Neuron (in vitro differentiated cells): ENCODE results near the gene CELA2A.
A peak's percentile ranks its signal among the peaks of the same experiment; 100 is the strongest.

ENCODE experiments used
- H2AFZ ChIP-seq: one replicate; pipeline ENCODE4 v1.6.1; 2013; ENCODE audit warnings: low read depth, mild to moderate bottlenecking, inconsistent platforms, low read length, moderate library complexity
- H3K27me3 ChIP-seq: one replicate; pipeline ENCODE4 v1.6.1; 2013; ENCODE audit warnings: low read length; ENCODE audit not compliant: insufficient read depth
- H3K36me3 ChIP-seq: one replicate; pipeline ENCODE4 v1.6.1; 2013; ENCODE audit warnings: low read length; ENCODE audit not compliant: insufficient read depth
- H3K4me1 ChIP-seq: one replicate; pipeline ENCODE4 v1.6.1; 2013; ENCODE audit warnings: low read length; ENCODE audit not compliant: insufficient read depth
- H3K4me3 ChIP-seq: 2 replicates; pipeline ENCODE4 v1.5.1; 2013; ENCODE audit warnings: mild to moderate bottlenecking, low read length, moderate library complexity
- H3K9me3 ChIP-seq: one replicate; pipeline ENCODE4 v1.6.1; 2013; ENCODE audit warnings: low read length

Gene CELA2A

DNA sequence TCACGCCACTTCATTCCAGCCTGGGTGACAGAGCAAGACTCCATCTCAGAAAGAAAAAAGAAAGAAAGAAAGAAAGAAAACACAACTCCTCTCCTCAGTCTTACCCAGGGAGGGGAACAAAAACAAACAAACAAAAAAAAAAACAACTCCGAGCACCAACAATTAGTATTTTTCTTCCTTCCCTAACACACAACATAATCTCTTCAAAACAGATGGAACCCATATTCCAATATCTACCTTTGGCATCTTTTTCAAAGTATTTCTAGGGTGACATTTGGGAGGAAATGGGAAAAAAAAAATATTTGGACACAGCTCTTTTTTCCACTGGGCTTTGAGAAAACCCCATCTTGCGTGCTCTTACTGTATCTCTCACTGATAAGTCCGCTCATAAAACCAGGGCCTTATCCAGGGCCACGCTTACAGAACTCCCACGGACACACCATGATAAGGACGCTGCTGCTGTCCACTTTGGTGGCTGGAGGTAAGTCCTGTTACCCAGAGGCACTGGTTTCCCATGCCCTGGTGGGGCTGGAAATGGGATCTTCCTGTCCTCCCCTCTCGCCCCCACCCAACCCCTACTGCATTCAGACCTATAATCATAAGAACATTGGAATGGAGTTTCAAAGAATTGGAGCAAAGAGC is at the start of gene CELA2A:
TSS of gene CELA2A (plus strand) at position 420 of the 642 bp plus-strand sequence. CDS start at position 442, 22 bp downstream.
- Histone ChIP-seq H3K27me3 (peaks cover 4% of the 10 kb centered on the region), H2AFZ (no peak within 1 kb of the TSS), H3K4me1 (no peaks in the 10 kb centered on the region), H3K9me3 (no peaks in the 10 kb centered on the region), H3K36me3 (no peaks in the 10 kb centered on the region), H3K4me3 (no peak within 1 kb of the TSS)

DNA sequence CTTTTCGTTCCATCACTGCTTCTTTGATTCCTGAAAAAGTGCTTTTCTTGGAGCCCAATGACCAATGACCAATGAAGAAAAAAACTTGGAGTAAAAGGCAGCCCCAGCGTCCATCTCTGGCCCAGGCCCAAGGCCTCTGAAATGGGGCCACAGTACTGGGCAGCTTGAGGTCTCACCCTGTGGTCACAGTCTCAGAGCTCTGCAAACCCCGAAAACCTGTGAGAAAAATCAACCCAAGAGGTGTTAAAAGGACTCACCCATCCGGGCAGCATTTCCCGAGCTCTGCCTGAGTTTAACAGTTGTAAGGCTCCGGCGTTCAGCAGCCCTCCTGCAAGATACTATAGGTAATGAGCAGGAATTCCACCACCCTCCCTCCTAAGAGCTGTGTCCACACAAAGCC is 49.0 kb upstream of the CELA2A start:
- Histone ChIP-seq H2AFZ (no peak overlapping the region), H3K9me3 (no peaks in the 10 kb centered on the region), H3K4me1 (peaks cover 13% of the 10 kb centered on the region), H3K27me3 (peaks cover 20% of the 10 kb centered on the region), H3K36me3 (no peaks in the 10 kb centered on the region), H3K4me3 (no peak overlapping the region)

DNA sequence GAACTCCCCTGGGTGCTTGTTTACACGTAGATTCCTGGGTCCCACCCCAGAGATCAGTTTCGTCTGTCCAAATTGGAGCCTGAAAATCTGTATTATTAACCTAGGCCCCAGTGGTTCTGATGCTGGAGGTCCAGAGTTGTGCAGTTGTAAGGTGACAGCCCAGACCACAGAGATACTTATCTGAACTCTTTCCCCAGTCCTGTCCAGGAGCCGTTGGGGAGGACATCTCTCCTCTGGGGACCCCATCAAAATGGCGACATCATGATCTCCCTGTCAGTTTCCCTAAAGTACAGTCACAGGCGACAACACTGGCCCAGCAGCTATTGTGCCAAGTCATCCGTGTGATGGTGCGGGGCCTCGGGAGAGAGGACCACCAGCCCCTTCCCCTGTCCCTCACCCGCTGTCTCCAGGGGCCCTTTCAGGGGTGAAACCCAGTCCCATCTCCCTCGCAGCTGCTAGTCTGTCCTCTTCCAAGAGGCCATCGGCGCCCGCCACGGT is 47.6 kb upstream of the CELA2A start:
- peaks cover 13% of the 10 kb centered on the region for H3K4me1 ChIP-seq
- no peaks in the 10 kb centered on the region for H3K9me3 ChIP-seq
- H3K36me3 ChIP-seq = no peaks in the 10 kb centered on the region
- H3K4me3 ChIP-seq = peak overlapping the region; percentile 70
- H2AFZ ChIP-seq = peak overlapping the region; percentile 64
- H3K27me3 ChIP-seq = peaks cover 20% of the 10 kb centered on the region

DNA sequence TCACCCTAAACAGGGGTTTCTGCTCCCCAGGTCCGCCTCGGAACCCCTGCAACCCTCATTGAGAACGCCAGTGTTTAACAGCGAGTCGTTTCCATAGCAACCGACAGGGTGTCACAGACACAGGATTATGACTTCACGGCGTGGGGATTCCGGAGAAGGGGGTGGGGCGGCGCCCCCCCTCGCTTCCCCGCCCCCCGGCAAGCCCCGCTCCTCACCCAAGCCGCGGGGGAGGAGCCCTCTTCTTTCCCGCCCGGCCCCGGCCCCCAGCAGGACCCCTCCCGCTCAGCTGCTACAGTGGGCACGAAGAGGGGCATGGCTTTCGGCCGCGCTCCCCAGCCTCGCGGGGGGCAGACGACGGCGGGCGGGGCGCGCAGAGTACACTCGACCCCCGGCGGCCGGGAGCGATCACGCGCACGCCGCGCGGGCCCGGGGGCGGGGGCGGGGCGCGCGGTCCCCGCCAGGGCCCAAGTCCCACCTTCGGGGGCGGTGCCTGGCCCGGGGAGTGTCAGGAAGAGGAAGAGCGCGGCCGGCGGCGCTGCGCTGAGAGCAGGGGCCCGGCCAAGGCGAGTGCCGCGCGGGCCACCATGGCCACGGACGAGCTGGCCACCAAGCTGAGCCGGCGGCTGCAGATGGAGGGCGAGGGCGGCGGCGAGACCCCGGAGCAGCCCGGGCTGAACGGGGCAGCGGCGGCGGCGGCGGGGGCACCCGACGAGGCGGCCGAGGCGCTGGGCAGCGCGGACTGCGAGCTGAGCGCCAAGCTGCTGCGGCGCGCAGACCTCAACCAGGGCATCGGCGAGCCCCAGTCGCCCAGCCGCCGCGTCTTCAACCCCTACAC is 46.9 kb upstream of the CELA2A start, which contains the start of gene EFHD2:
TSS of gene EFHD2 (plus strand) at position 501 of the 835 bp plus-strand sequence. CDS start at position 585, 84 bp downstream.
- Histone ChIP-seq H3K4me3 (peak within 1 kb of the TSS; percentile 70), H3K4me1 (peaks cover 13% of the 10 kb centered on the region), H2AFZ (peak within 1 kb of the TSS; percentile 64), H3K27me3 (peaks cover 20% of the 10 kb centered on the region), H3K36me3 (no peaks in the 10 kb centered on the region), H3K9me3 (no peaks in the 10 kb centered on the region)

DNA sequence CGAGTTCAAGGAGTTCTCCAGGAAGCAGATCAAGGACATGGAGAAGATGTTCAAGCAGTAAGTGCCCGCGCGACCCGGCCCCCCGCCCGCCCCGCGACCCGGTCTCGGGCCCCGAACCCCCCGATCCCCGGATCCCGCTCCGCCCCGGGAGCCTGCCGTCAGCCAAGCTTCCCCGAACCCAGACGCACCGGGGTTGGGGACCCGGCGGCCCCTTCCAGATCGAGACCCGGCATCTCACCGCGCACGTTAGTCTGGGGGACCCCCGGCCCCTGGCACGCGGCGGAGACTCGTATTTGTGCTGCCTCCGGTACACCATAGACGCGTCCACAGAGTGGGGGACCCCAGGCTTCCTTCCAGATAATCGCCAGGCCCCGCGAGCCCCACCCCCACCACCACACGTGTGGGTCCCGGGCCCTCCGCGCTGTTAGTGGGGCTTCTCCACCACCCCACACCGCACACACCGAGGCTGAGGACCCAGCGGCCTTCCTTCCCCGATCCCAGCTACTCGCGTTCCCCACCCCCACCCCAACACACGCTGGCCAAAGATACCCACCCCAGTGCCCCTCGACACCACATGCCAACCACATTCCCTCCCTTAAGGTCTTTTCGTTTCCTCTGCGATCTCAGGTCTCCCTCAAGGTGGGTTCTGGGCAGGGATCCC is 46.2 kb upstream of the CELA2A start:
- peaks cover 13% of the 10 kb centered on the region for H3K4me1 ChIP-seq
- peak overlapping the region; percentile 64 for H2AFZ ChIP-seq
- no peaks in the 10 kb centered on the region for H3K9me3 ChIP-seq
- peaks cover 15% of the 10 kb centered on the region for H3K27me3 ChIP-seq
- H3K36me3 ChIP-seq = no peaks in the 10 kb centered on the region
- H3K4me3 ChIP-seq = peak overlapping the region; percentile 70

DNA sequence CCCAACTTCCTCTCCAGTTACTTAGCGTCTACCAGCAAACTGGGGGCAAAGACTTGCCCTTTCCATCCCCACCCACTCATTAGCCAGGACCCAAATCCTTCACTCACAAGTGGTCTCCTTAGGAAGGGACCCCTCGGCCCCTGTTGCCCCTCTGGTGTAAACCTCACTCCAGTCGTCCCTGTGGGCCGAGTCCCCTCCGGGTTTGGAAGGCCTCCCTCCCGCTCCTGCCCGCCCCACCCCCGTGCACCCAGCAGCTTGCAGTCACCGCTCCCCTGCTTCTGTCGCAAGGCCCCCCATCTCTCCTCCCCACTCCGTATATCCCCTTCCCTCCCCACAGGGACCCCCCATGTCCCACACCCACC is 45.7 kb upstream of the CELA2A start:
- Histone ChIP-seq H3K36me3 (no peaks in the 10 kb centered on the region), H3K4me3 (peak overlapping the region; percentile 70), H2AFZ (no peak overlapping the region), H3K27me3 (peaks cover 14% of the 10 kb centered on the region), H3K9me3 (no peaks in the 10 kb centered on the region), H3K4me1 (peaks cover 13% of the 10 kb centered on the region)

DNA sequence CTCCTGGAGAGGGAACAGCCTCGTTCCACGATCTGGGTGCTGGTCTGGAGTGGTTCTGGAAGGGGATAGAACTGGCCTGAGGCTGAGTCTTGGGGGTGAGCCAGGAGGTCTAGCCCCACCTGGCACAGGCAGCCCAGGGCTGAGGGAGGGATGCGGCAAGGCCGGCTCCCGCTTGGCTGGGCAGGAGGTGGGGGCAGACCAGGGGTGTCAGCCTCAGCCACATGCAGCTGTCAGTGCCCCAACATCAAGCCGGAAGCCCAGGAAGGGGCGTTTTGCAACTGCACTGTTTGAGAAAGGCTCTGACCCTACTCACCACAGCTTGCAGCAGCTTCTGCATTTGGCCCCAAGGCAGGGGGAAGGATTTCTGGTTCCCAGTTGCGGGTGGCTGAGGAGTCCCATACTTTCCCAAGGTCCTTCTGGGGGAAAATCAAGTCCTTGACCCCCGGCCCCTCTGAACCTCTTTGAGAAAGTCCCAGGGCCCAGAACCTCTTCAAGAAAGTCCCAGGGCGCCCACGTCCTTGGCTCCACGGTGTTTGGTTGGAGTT is 44.9 kb upstream of the CELA2A start:
- Histone ChIP-seq H3K27me3 (peaks cover 14% of the 10 kb centered on the region), H3K36me3 (no peaks in the 10 kb centered on the region), H3K4me3 (no peak overlapping the region), H2AFZ (no peak overlapping the region), H3K4me1 (peaks cover 13% of the 10 kb centered on the region), H3K9me3 (no peaks in the 10 kb centered on the region)

DNA sequence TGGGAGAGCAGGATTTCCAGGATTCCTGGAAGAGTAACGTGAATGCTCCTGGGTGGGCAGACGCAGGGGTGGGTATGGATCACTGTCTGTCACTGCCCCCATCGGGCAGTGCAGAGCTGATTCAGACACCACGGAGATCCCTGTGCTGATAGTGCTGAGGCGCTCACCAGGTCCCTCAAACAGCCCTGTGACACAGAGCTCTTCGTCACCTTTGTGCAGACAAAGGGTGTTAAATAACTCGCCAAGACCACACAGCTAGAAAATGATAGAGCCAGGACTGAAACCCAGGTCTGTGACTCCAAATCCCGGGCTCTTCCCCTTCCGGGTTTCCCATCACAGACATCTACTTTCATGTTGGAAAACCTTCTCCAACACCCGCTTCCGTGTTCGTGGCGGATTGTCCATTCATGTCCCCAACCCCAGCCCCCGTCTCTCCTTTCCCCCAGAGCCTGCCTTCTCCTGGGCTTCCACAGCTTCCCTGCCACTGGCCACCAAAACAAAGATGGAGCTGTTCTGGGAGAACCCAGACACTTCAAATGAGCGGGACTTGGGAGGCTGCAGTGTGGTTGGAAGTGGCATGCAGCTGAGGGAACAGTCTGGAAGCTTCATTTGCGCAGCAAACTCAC is 44.2 kb upstream of the CELA2A start:
- Histone ChIP-seq H2AFZ (no peak overlapping the region), H3K4me3 (no peak overlapping the region), H3K27me3 (peaks cover 9% of the 10 kb centered on the region), H3K9me3 (no peaks in the 10 kb centered on the region), H3K4me1 (peaks cover 13% of the 10 kb centered on the region), H3K36me3 (no peaks in the 10 kb centered on the region)

DNA sequence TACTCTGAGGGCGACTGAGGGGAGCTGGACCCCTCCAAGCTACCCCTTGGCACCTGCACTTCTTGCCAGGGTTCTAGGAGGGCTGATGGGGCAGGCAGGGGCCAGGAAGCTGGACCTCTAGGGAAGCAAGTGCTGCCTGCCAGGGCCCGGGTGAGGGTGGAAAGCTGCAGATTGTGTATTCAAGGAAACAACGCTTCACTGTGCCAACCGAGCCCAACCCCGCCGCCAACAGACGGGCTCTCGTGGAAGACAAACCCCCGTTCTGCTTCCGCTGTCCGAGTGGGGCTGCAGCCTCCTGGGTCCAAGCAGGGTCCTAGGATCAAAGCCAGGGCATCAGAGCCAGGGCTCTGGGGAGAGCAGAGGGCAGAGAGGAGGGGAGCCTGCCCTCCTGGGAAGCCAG is 43.7 kb upstream of the CELA2A start:
- Histone ChIP-seq H3K27me3 (peaks cover 4% of the 10 kb centered on the region), H3K9me3 (no peaks in the 10 kb centered on the region), H3K36me3 (no peaks in the 10 kb centered on the region), H3K4me3 (no peak overlapping the region), H3K4me1 (peaks cover 13% of the 10 kb centered on the region), H2AFZ (no peak overlapping the region)

DNA sequence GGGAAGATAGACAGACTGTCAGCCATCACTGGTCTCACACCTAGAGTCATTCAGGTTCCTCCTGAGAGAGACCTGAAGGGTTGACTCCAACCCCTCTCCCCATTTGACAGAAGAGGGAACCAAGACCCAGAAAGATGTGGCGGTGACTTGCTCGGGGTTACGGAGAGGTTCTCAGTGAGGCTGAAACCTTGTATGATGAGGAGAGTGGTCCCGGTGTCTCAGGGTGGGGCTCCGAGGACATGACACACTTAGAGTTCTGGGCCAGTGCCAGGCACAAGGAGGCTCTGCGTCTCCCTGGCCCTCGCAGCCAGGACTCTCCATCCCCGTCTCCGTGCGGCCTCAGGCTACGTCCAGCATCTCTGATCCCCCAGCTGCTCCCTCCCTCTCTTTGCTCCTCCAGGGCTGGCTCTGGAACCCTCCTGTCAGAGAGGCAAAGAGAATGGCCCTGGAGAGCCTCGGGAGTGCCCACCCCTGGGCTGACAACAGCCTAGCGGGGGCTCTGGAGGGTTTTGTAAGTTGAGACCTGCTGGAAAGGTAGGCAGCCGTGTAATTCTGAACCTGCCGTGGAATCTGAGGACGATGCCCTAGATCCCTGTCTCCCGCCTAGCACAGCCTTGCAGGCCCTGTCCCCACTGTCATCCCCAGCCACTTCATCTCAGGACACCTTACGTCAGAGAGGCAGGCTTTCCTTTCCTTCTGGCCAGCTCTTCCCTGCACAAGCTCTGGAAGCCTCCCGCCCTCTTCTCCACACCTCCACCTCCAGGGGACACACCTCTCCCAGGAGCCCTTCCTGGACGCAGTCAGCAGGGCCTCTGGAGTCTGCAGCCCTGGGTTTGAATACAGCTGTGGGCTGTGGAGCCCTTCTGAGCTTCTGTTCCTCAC is 42.7 kb upstream of the CELA2A start:
- no peak overlapping the region for H2AFZ ChIP-seq
- H3K4me3 ChIP-seq = no peak overlapping the region
- peaks cover 9% of the 10 kb centered on the region for H3K4me1 ChIP-seq
- H3K9me3 ChIP-seq = no peaks in the 10 kb centered on the region
- no peaks in the 10 kb centered on the region for H3K36me3 ChIP-seq
- H3K27me3 ChIP-seq = no peaks in the 10 kb centered on the region

DNA sequence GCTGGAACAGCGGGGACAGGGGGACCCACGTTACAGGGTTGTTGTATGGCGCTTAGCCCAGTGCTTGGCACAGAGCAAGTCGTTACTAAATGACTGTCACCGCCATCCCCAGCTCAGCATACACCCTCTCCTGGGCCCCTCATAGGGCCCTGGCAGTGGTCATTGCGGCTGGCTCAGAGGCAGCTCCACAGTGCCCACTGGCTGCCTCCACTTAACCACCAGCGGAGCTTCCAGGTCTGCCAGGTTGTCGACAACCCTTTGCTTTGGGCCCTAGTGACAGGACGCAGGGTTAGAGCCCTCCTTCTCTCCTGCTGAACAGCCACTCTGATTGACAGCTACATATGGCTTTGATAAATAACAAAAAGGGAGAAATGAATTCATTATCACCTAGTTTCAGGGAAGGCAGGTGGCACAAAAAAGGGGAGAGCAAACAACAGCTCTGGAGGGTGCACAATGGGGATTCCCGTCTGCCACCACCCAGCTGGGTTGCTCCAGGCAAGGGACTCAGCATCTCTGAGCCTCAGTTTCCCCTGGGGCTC is 42.0 kb upstream of the CELA2A start:
- no peak overlapping the region for H2AFZ ChIP-seq
- H3K4me3 ChIP-seq = no peak overlapping the region
- H3K4me1 ChIP-seq = peaks cover 7% of the 10 kb centered on the region
- H3K27me3 ChIP-seq = no peaks in the 10 kb centered on the region
- H3K36me3 ChIP-seq = no peaks in the 10 kb centered on the region
- no peaks in the 10 kb centered on the region for H3K9me3 ChIP-seq
